ENCODE data around the gene DENND2D. TPM values are rescaled to one million over a fixed set of nuclear protein-coding genes. Genes with fewer than 3 reads are reported as not detected.

DENND2D gene
- total and polyA plus RNA-seq, 2 donors (not counting 3 experiments of a cell fraction or from before 2014, with no cell fraction given), result 0.41 to 1.00 TPM

- TF ChIP-seq POLR2AphosphoS5 (IDR thresholded peaks at IDR 0.05; ENCODE audit: insufficient read depth, low read depth, low read length), result no peak
- TF ChIP-seq CTCF (IDR thresholded peaks at IDR 0.05; ENCODE audit: extremely low read depth in 1 of 2, insufficient read depth in 1 of 2, low read depth in 1 of 2, low read length in 2 of 2), result no peak
- TF ChIP-seq POLR2A (IDR thresholded peaks at IDR 0.05; ENCODE audit: low read depth, low read length), result no peak
- TF ChIP-seq MAX (IDR thresholded peaks at IDR 0.05; ENCODE audit: insufficient read depth, insufficient read length), result no peak
- no peak overlapping the region for H3K27ac ChIP-seq (ENCODE audit: insufficient read depth, low read depth, low read length)
- H3K4me3 ChIP-seq (replicated peaks in 1 of 3; ENCODE audit: insufficient read depth in 1 of 3, low read depth in 1 of 3, low read length in 3 of 3), result no peak overlapping the region
- H3K9ac ChIP-seq (replicated peaks; ENCODE audit: extremely low read depth, insufficient read depth, low read length), result no peak overlapping the region
- FAIRE-seq (no peak), DNase-seq (ENCODE audit: low read depth, low spot score) (no peak)
- ChIA-PET CTCF (no interaction called here), POLR2A (no interaction called here)
- peaks cover 2% of the 10 kb centered on the region for H4K20me1 ChIP-seq (replicated peaks; ENCODE audit: control insufficient read depth, extremely low read depth, insufficient read depth, low read length)
- H3K4me2 ChIP-seq (ENCODE audit: insufficient read depth, low read length), result no peak overlapping the region
- no TSS peak for BruUV-seq (replicated peaks)
- no peaks in the 10 kb centered on the region for H3K4me1 ChIP-seq (ENCODE audit: control insufficient read depth, extremely low read depth, insufficient read depth, low read length)
- H3K9me3 ChIP-seq (replicated peaks; ENCODE audit: control insufficient read depth, insufficient read depth, low read length), result no peaks in the 10 kb centered on the region
- no peaks in the 10 kb centered on the region for H3K9me1 ChIP-seq (replicated peaks; ENCODE audit: control insufficient read depth, extremely low read depth, insufficient read depth, low read length)
- no peak overlapping the region for H2AFZ ChIP-seq (ENCODE audit: low read depth, low read length)
- H3K36me3 ChIP-seq (ENCODE audit: control insufficient read depth in 2 of 2, extremely low read depth in 1 of 2, insufficient read depth in 2 of 2, low read length in 2 of 2), result peaks cover 8 to 9% of the 10 kb centered on the region in 2 experiments
- intact Hi-C loops (cut with micrococcal nuclease) (no loop called here), dilution Hi-C loops (cut with MboI; ENCODE audit: extremely low pct_ligation_motif_present, low sequenced_read_pairs) (no loop called here)
- peaks cover 61% of the 10 kb centered on the region for H3K79me2 ChIP-seq (ENCODE audit: control insufficient read depth, insufficient read depth, low read length)
- H3K27me3 ChIP-seq (ENCODE audit: control insufficient read depth in 2 of 2, insufficient read depth in 2 of 2, low read length in 2 of 2), result no peaks in the 10 kb centered on the region
Observed at GRCh38 chr1:111154021-111154999, 46.1 kb downstream of the DENND2D start.

Measured in endothelial cell of umbilical vein (primary cell).